Measurements from ENCODE around the gene NOPCHAP1. TPM values are rescaled to one million over a fixed set of nuclear protein-coding genes. Genes with fewer than 3 reads are reported as not detected.
"Not testable (repeated sequence)": the region's sequence is repeated elsewhere in the genome, so short reads cannot be mapped to it uniquely, and the experiment has no call there.

The NOPCHAP1 gene
- polyA plus RNA-seq, 1 donor (not counting 4 experiments of a cell fraction or from before 2014, with no cell fraction given), result 16.7 TPM

DNA sequence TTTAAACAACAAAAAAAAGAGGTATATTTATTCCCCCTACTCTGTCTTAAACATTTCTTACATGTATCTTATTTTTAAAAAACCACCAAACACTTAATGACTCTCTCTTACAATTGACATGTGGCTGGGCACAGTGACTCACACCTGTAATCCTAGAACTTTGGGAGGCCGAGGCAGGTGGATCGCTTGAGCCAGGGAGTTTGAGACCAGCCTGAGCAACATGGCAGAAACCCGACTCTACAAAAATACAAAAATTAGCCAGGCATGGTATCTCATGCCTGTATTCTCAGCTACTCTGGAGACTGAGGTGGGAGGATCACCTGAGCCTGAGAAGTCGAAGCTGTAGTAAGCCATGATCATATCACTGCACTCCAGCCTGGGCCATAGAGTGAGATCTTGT lies 44.0 kb upstream of the NOPCHAP1 start:
- Histone ChIP-seq H3K9ac (ENCODE audit: control insufficient read depth, extremely low read depth, insufficient read depth, low read length) (no peak overlapping the region), H3K36me3 (ENCODE audit: control insufficient read depth in 2 of 2, extremely low read depth in 1 of 2, insufficient read depth in 2 of 2, low read length in 2 of 2) (no peaks in the 10 kb centered on the region), H3K9me1 (ENCODE audit: control insufficient read depth, extremely low read depth, insufficient read depth, low read length) (no peaks in the 10 kb centered on the region), H2AFZ (ENCODE audit: control insufficient read depth, low read length) (no peak overlapping the region), H3K4me1 (ENCODE audit: control insufficient read depth, extremely low read depth, insufficient read depth, low read length) (no peaks in the 10 kb centered on the region), H3K27ac (ENCODE audit: control insufficient read depth, insufficient read depth, low read length) (no peak overlapping the region), H3K9me3 (ENCODE audit: control insufficient read depth, low read depth, low read length) (no peaks in the 10 kb centered on the region), H3K79me2 (ENCODE audit: control insufficient read depth, insufficient read depth, low read length) (no peaks in the 10 kb centered on the region), H3K27me3 (ENCODE audit: control insufficient read depth, extremely low read depth, insufficient read depth, low read length) (no peaks in the 10 kb centered on the region), H3K4me2 (ENCODE audit: control insufficient read depth, extremely low read depth, insufficient read depth, low read depth, low read length) (no peak overlapping the region), H4K20me1 (ENCODE audit: control insufficient read depth, extremely low read depth, insufficient read depth, low read length) (no peaks in the 10 kb centered on the region), H3K4me3 (ENCODE audit: control insufficient read depth in 2 of 3, extremely low read depth in 1 of 3, insufficient read depth in 2 of 3, low read depth in 1 of 3, low read length in 3 of 3) (no peak overlapping the region)
- dilution Hi-C loops (cut with MboI; ENCODE audit: extremely low pct_ligation_motif_present, low sequenced_read_pairs), result no loop called here
- TF ChIP-seq CTCF (optimal IDR thresholded peaks at IDR 0.05 in 1 of 3, IDR thresholded peaks at IDR 0.05 in 1 of 3, conservative IDR thresholded peaks at IDR 0.05 in 1 of 3; ENCODE audit: extremely low read depth in 1 of 3, insufficient read depth in 2 of 3, low read length in 3 of 3), result no peak
- TF ChIP-seq EZH2 (IDR thresholded peaks at IDR 0.05; ENCODE audit: low read length), result no peak
- FAIRE-seq, result no peak
- DNase-seq (ENCODE audit: low read depth, low spot score), result no peak

DNA sequence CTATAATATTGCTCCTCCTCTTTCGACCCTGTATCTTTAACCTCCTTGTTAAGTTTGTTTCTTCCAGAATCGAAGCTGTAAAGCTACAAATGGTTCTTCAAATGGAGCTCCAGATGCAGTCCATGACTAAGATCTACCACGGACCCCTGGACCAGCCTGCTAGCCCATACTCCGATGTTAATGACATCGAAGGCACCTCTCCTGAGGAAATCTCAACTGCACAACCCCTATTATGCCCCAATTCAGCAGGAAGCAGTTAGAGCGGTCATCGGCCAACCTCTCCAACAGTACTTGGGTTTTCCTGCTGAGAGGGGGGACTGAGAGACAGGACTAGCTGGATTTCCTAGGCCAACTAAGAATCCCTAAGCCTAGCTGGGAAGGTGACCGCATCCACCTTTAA lies 42.7 kb upstream of the NOPCHAP1 start:
- dilution Hi-C loops (cut with MboI; ENCODE audit: extremely low pct_ligation_motif_present, low sequenced_read_pairs); FAIRE-seq: not testable (repeated sequence)

GRCh38 chr12:104944252-104944651 lies 41.9 kb upstream of the NOPCHAP1 start:
- H3K9me1 ChIP-seq (ENCODE audit: control insufficient read depth, extremely low read depth, insufficient read depth, low read length), result no peaks in the 10 kb centered on the region
- no peak overlapping the region for H2AFZ ChIP-seq (ENCODE audit: control insufficient read depth, low read length)
- no peaks in the 10 kb centered on the region for H3K4me1 ChIP-seq (ENCODE audit: control insufficient read depth, extremely low read depth, insufficient read depth, low read length)
- no peaks in the 10 kb centered on the region for H3K27me3 ChIP-seq (ENCODE audit: control insufficient read depth, extremely low read depth, insufficient read depth, low read length)
- no peaks in the 10 kb centered on the region for H3K36me3 ChIP-seq (ENCODE audit: control insufficient read depth in 2 of 2, extremely low read depth in 1 of 2, insufficient read depth in 2 of 2, low read length in 2 of 2)
- no peak overlapping the region for H3K4me2 ChIP-seq (ENCODE audit: control insufficient read depth, extremely low read depth, insufficient read depth, low read depth, low read length)
- no peak overlapping the region for H3K9ac ChIP-seq (ENCODE audit: control insufficient read depth, extremely low read depth, insufficient read depth, low read length)
- FAIRE-seq (peak; percentile 23), DNase-seq (ENCODE audit: low read depth, low spot score) (no peak)
- no peak overlapping the region for H3K4me3 ChIP-seq (ENCODE audit: control insufficient read depth in 2 of 3, extremely low read depth in 1 of 3, insufficient read depth in 2 of 3, low read depth in 1 of 3, low read length in 3 of 3)
- no peaks in the 10 kb centered on the region for H4K20me1 ChIP-seq (ENCODE audit: control insufficient read depth, extremely low read depth, insufficient read depth, low read length)
- no peak overlapping the region for H3K27ac ChIP-seq (ENCODE audit: control insufficient read depth, insufficient read depth, low read length)
- H3K9me3 ChIP-seq (ENCODE audit: control insufficient read depth, low read depth, low read length), result no peaks in the 10 kb centered on the region
- no peaks in the 10 kb centered on the region for H3K79me2 ChIP-seq (ENCODE audit: control insufficient read depth, insufficient read depth, low read length)
- dilution Hi-C loops (cut with MboI; ENCODE audit: extremely low pct_ligation_motif_present, low sequenced_read_pairs), result no loop called here
- no peak for TF ChIP-seq EZH2 (IDR thresholded peaks at IDR 0.05; ENCODE audit: low read length)
- no peak for TF ChIP-seq CTCF (optimal IDR thresholded peaks at IDR 0.05 in 1 of 3, IDR thresholded peaks at IDR 0.05 in 1 of 3, conservative IDR thresholded peaks at IDR 0.05 in 1 of 3; ENCODE audit: extremely low read depth in 1 of 3, insufficient read depth in 2 of 3, low read length in 3 of 3)

More for the DNA sequence above, 42.7 kb upstream of the NOPCHAP1 start:
- H3K9ac ChIP-seq (ENCODE audit: control insufficient read depth, extremely low read depth, insufficient read depth, low read length); H3K79me2 ChIP-seq (ENCODE audit: control insufficient read depth, insufficient read depth, low read length); H3K36me3 ChIP-seq (ENCODE audit: control insufficient read depth in 2 of 2, extremely low read depth in 1 of 2, insufficient read depth in 2 of 2, low read length in 2 of 2); H4K20me1 ChIP-seq (ENCODE audit: control insufficient read depth, extremely low read depth, insufficient read depth, low read length); H3K27me3 ChIP-seq (ENCODE audit: control insufficient read depth, extremely low read depth, insufficient read depth, low read length); H3K4me2 ChIP-seq (ENCODE audit: control insufficient read depth, extremely low read depth, insufficient read depth, low read depth, low read length); H3K9me1 ChIP-seq (ENCODE audit: control insufficient read depth, extremely low read depth, insufficient read depth, low read length); H3K4me3 ChIP-seq (ENCODE audit: control insufficient read depth in 2 of 3, extremely low read depth in 1 of 3, insufficient read depth in 2 of 3, low read depth in 1 of 3, low read length in 3 of 3); H3K9me3 ChIP-seq (ENCODE audit: control insufficient read depth, low read depth, low read length); H3K4me1 ChIP-seq (ENCODE audit: control insufficient read depth, extremely low read depth, insufficient read depth, low read length); DNase-seq (ENCODE audit: low read depth, low spot score); H2AFZ ChIP-seq (ENCODE audit: control insufficient read depth, low read length); H3K27ac ChIP-seq (ENCODE audit: control insufficient read depth, insufficient read depth, low read length): not testable (repeated sequence)

GRCh38 chr12:104948716-104949115 lies 37.4 kb upstream of the NOPCHAP1 start:
- FAIRE-seq; H3K4me3 ChIP-seq (ENCODE audit: control insufficient read depth in 2 of 3, extremely low read depth in 1 of 3, insufficient read depth in 2 of 3, low read depth in 1 of 3, low read length in 3 of 3); H3K36me3 ChIP-seq (ENCODE audit: control insufficient read depth in 2 of 2, extremely low read depth in 1 of 2, insufficient read depth in 2 of 2, low read length in 2 of 2); H3K79me2 ChIP-seq (ENCODE audit: control insufficient read depth, insufficient read depth, low read length); H3K4me1 ChIP-seq (ENCODE audit: control insufficient read depth, extremely low read depth, insufficient read depth, low read length); H3K9me1 ChIP-seq (ENCODE audit: control insufficient read depth, extremely low read depth, insufficient read depth, low read length); H3K27me3 ChIP-seq (ENCODE audit: control insufficient read depth, extremely low read depth, insufficient read depth, low read length); DNase-seq (ENCODE audit: low read depth, low spot score); H3K9me3 ChIP-seq (ENCODE audit: control insufficient read depth, low read depth, low read length); H4K20me1 ChIP-seq (ENCODE audit: control insufficient read depth, extremely low read depth, insufficient read depth, low read length); H3K4me2 ChIP-seq (ENCODE audit: control insufficient read depth, extremely low read depth, insufficient read depth, low read depth, low read length); dilution Hi-C loops (cut with MboI; ENCODE audit: extremely low pct_ligation_motif_present, low sequenced_read_pairs); H3K9ac ChIP-seq (ENCODE audit: control insufficient read depth, extremely low read depth, insufficient read depth, low read length); H2AFZ ChIP-seq (ENCODE audit: control insufficient read depth, low read length); H3K27ac ChIP-seq (ENCODE audit: control insufficient read depth, insufficient read depth, low read length): not testable (repeated sequence)

All from keratinocyte (primary cell).